Coronary artery (tissue), 2 donors: ENCODE results near the gene TRNAU1AP.
"Not testable (repeated sequence)": the region's sequence is repeated elsewhere in the genome, so short reads cannot be mapped to it uniquely, and the experiment has no call there.

Experiments used
- DNase-seq: peaks from one replicate; pipeline ENCODE4 v3.0.0-alpha.2; 2017; ENCODE audit warnings: low spot score
- H3K27ac ChIP-seq, 2 donors: fragments of 200-600 bp; sonication (generic); one replicate each; pipeline ENCODE4 v1.5.1; 2016 to 2019
- H3K4me3 ChIP-seq: fragments of 200-600 bp; sonication (generic); 2 replicates; pipeline ENCODE4 v1.5.1; 2016; ENCODE audit warnings: mild to moderate bottlenecking, moderate library complexity
- CTCF ChIP-seq: fragments of 200-600 bp; sonication (generic); IDR thresholded peaks from one replicate; pipeline ENCODE4 v1.5.1; 2019; ENCODE audit warnings: antibody characterized with exemption

Gene TRNAU1AP

GRCh38 chr1:28526886-28527285 is 26.0 kb upstream of the TRNAU1AP start:
- TF ChIP-seq CTCF: no peak
- H3K4me3 ChIP-seq: no peak overlapping the region
- no peak overlapping the region for H3K27ac ChIP-seq
- no peak for DNase-seq

DNA sequence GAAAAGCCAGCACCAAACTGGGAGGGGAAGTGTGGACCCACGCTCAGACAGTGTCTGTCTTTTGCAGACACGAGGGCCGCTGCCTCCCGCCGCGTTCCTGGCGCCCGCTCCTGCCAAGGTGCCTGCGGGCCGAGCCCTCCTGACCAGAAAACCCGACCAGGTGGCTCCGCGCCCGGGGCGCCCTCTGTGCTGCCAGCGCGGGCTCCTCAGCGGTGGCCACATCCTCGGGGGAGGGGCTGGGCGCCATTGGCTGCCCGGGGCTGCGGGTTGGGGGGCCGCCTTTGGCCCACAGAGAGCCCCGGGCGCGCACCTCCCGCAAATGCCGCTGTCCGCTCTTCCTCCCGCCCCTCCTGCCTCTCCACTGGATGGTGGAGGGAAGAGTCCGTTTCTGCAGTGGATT is 22.4 kb upstream of the TRNAU1AP start:
- Histone ChIP-seq H3K27ac (no peak overlapping the region), H3K4me3 (no peak overlapping the region)
- no peak for TF ChIP-seq CTCF
- DNase-seq: no peak

GRCh38 chr1:28534671-28535070 is 18.2 kb upstream of the TRNAU1AP start:
- no peak for DNase-seq
- H3K4me3 ChIP-seq: no peak overlapping the region
- H3K27ac ChIP-seq: no peak overlapping the region
- no peak for TF ChIP-seq CTCF

- H3K4me3 ChIP-seq: no peak overlapping the region
- DNase-seq: no peak
- no peak for TF ChIP-seq CTCF
- H3K27ac ChIP-seq: no peak overlapping the region
Observed at GRCh38 chr1:28535180-28535579, 17.7 kb upstream of the TRNAU1AP start.

- no peak for TF ChIP-seq CTCF
- DNase-seq: no peak
- H3K4me3 ChIP-seq: no peak overlapping the region
- no peak overlapping the region for H3K27ac ChIP-seq
Observed at GRCh38 chr1:28537457-28538199, 15.3 kb upstream of the TRNAU1AP start.

GRCh38 chr1:28538286-28538685 is 14.6 kb upstream of the TRNAU1AP start:
- no peak for TF ChIP-seq CTCF

GRCh38 chr1:28540651-28541050 is 12.2 kb upstream of the TRNAU1AP start:
- DNase-seq: no peak
- Histone ChIP-seq H3K27ac (no peak overlapping the region), H3K4me3 (no peak overlapping the region)
- no peak for TF ChIP-seq CTCF

More at GRCh38 chr1:28538286-28538685, 14.6 kb upstream of the TRNAU1AP start:
- Histone ChIP-seq H3K4me3 (no peak overlapping the region), H3K27ac (no peak overlapping the region)
- no peak for DNase-seq

GRCh38 chr1:28541414-28542015 is 11.4 kb upstream of the TRNAU1AP start:
- H3K27ac ChIP-seq, H3K4me3 ChIP-seq, DNase-seq: not testable (repeated sequence)
